HCT116 (cell line): ENCODE data around the gene CCDC177.

Source experiments
- ELF1 ChIP-seq: IDR thresholded peaks from 2 replicates; pipeline ENCODE4 v1.6.1; 2012; ENCODE audit warnings: low read depth, borderline replicate concordance
- EZH2phosphoT487 ChIP-seq: fragments of 200-600 bp; IDR thresholded peaks from 2 replicates; pipeline ENCODE4 v1.6.1; 2018; ENCODE audit warnings: antibody characterized with exemption, borderline replicate concordance
- POLR2A ChIP-seq: IDR thresholded peaks from 2 replicates; pipeline ENCODE4 v1.7.0; 2011; ENCODE audit warnings: borderline replicate concordance; ENCODE audit not compliant: insufficient read depth, insufficient read length; ENCODE audit errors: extremely low read depth
- YY1 ChIP-seq: IDR thresholded peaks from 2 replicates; pipeline ENCODE4 v1.6.1; 2011; ENCODE audit warnings: low read length, low read depth, moderate library complexity, mild to moderate bottlenecking; ENCODE audit not compliant: insufficient replicate concordance; ENCODE audit errors: extremely low read depth
- TF ChIP-seq, protein P1 (sequence below): IDR thresholded peaks from 2 replicates; pipeline ENCODE4 v1.6.1; 2012; ENCODE audit warnings: low read depth

DNA sequence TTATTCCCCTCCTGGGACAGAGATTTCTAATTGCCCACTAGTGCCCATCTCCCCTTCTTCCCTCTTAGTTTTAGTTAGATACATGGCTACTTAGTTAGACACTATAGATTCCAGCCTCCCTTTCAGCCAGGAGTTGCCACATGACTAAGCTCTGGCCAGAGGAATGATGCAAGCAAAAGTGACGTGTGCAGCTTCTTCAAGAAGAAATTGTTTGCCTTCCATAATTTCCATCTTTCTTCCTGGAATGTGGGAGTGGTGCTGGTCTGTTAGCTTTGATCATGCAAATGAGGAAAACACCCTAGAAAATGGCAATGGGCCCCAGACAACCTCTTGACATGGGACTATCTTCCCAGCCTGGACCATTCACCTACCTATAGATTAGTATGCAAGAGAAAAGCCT is 21.4 kb downstream of the CCDC177 start:
- TF ChIP-seq ELF1 = no peak
- no peak for TF ChIP-seq YY1
- TF ChIP-seq, protein P1, sequence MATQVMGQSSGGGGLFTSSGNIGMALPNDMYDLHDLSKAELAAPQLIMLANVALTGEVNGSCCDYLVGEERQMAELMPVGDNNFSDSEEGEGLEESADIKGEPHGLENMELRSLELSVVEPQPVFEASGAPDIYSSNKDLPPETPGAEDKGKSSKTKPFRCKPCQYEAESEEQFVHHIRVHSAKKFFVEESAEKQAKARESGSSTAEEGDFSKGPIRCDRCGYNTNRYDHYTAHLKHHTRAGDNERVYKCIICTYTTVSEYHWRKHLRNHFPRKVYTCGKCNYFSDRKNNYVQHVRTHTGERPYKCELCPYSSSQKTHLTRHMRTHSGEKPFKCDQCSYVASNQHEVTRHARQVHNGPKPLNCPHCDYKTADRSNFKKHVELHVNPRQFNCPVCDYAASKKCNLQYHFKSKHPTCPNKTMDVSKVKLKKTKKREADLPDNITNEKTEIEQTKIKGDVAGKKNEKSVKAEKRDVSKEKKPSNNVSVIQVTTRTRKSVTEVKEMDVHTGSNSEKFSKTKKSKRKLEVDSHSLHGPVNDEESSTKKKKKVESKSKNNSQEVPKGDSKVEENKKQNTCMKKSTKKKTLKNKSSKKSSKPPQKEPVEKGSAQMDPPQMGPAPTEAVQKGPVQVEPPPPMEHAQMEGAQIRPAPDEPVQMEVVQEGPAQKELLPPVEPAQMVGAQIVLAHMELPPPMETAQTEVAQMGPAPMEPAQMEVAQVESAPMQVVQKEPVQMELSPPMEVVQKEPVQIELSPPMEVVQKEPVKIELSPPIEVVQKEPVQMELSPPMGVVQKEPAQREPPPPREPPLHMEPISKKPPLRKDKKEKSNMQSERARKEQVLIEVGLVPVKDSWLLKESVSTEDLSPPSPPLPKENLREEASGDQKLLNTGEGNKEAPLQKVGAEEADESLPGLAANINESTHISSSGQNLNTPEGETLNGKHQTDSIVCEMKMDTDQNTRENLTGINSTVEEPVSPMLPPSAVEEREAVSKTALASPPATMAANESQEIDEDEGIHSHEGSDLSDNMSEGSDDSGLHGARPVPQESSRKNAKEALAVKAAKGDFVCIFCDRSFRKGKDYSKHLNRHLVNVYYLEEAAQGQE = no peak
- TF ChIP-seq EZH2phosphoT487 = no peak
- no peak for TF ChIP-seq POLR2A
